Fibroblast of skin of left quadriceps (primary cell): ENCODE results near the gene PARP14.
"Not testable (repeated sequence)": the region's sequence is repeated elsewhere in the genome, so short reads cannot be mapped to it uniquely, and the experiment has no call there.

Experiments
- DNase-seq, 2 experiments: peaks; one replicate each; pipeline ENCODE4 v3.0.0-alpha.2; 2013; ENCODE audit warnings: low read depth in 2 of 2

The PARP14 gene

DNA sequence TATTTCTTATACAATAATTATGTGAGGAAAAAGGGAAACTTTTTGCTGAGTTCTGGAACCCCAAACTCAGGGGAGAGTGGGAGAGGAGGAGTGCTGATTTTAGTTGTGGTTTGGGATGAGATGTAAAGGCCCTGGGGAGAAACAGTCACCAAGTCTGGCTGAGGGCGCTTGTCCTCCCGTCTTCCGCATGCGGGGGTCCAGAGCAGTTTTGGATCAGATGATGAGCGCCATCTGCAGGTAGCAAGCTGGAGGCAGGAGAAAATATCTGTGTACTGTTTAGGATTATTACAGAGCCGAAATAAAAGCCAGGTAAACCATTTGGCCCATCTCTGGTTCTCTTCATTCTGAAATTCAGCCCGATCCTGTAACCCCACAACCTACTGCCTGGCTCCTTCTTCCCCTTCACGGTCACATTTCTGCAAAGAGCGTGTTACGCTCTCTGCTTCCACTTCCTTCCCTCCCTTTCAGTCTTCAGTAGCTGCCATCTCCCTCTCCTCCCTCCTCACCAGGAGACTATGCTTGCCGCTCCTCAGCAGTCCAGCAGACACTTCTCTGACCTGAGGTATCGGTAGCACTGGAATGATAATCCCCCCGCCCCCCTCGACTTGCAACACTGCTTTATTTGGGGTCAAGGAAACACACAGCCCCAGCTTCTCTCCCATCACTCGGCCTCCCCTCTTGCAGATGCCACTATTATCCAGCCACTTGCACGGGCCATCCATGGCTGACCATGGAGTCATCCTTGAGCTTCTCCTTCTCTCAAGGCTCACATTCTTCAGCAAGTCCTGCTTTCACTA is 1.4 kb upstream of the PARP14 start:
- peak; percentile 55 to 59 for DNase-seq

DNA sequence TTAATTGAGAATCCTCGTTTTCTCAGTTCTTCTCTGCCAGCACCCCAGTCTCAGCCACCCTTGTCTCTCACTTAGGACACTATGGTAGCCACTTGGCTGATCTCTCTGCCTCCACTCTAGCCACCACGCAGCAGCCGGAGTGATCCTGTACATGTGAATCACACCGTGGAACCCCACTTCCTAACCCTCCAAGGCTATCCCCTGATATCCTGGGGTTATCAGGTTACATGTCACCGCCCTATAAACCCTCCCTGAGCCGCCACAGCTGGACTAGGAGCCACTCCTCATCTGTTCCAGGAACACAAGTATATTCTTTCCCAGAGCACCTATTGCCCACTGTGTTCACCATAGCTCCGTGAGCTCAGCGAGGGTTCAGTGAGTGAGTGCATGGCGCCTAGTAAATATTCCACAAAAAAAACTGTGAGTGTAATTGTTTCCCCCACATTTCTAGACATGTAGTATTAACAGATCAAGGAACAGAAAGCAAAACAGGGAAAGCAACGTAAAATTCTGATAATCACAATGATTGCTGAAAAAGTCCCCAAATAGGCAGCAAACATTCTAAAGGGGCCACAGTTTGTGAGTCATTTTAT is 661 bp upstream of the PARP14 start:
- no peak for DNase-seq

DNA sequence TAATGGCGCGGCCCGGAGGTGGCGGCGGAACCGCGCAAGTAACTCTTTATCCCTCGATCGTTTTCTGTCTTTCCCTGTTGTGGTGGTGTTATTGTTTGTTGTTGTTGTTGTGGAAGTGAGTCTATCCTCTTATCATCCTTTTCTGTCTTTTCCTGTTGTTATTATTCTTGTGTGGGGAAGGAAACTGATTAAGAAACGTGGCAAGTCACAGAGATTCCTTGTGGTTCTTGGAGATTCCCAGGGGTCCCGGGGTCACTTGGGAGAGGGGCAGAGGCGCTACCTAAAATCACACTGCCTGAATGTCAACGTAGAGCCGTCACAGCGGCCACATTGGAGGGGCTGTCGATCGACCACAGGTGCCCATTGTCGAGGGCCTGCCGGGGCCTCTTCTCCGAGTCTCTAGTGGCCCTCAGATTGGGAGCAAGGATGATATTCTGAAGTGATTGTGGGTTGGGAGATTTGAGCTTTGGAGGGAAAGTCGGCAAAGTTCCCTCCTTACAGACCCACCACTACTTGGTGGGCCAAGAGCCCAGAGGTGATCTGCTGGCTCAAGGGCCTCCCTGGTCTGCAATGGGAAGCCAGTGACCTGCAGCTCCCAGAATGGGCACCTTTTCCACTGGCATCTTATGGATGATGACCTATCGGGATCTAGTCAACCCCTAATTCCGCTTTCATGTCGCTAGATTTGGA is 790 bp downstream of the PARP14 start:
- no peak for DNase-seq

DNA sequence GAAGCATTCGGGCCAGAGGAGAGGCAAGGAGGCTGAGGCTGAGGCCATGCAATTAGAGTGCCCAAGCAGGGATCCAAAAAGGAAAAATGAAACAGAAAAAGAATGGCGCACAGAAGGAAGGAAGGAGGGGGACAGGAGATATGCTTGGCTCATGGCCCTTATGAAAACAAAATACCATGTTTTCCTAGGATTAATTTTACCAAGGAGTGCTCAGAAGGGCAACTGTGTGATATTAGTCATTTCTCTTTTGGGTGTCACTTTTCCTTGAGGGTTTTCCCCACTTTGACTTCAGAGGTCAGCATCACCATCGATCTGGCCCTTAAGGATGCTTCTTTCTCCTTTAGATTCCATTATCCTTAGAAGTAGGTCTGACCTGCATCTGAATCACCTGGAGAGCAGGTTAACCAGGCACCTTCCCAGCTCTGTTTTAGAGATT is 1.4 kb downstream of the PARP14 start:
- no peak for DNase-seq

DNA sequence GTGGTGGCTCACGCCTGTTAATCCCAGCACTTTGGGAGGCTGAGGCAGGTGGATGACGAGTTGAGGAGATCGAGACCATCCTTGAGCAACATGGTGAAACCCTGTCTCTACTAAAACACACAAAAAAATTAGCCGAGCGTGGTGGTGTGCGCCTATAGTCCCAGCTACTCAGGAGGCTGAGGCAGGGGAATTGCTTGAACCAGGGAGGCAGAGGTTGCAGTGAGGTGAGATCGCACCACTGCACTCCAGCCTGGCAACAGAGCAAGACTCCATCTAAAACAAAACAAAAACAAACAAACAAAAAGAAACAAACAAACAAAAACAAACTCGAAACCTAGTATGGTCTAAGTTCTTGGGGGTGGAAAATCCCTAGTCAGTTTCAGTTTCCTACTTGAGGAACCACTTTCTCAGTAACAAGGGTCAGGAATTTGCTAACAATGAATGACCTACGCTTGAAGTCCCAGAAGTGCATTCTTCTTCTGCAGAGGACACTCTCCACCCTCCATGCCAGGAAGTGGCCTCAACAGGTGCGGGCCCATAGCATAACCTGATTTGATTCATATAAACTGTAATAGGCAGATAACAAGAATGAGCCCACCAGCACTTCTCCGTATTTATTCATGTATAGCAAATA is 2.3 kb downstream of the PARP14 start:
- DNase-seq, result not testable (repeated sequence)

DNA sequence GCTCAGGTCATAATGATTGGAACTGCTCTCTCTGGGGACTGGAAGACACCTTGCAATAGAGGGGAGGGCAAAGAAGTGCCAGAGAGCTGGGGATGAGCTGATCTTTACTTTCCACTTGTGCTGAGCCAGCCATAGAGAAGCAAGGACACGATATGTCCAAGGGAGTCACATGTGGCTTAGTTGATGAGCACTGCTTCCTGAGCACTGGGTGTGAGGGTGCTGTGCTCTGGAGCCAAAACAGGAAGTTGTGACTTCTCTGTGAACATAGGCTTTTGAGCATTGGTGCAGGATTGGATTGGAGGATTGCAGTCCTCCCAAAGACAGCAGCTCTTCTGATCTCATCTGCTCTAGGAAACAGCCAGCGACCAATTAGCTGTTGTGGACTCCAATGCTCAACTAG is 6.7 kb downstream of the PARP14 start:
- DNase-seq, result no peak

DNA sequence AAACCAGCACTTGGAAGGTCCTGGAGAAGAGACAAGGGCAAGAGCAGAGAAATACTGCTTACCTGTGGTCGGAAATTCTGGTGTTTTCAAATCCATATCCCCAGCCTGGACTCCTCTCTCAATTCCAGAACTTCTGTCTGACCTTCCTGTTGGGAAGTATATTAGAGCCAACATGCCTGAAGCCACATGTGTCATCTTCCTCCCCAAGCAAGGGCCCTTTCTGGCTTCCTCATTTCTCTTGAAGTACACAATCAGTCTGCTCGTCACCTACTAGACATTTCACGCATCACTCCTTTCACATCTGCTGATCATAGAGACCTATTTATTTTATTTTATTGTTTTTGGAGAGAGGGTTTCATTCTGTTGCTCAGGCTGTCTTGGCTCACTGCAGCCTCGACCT is 8.4 kb downstream of the PARP14 start:
- no peak for DNase-seq

DNA sequence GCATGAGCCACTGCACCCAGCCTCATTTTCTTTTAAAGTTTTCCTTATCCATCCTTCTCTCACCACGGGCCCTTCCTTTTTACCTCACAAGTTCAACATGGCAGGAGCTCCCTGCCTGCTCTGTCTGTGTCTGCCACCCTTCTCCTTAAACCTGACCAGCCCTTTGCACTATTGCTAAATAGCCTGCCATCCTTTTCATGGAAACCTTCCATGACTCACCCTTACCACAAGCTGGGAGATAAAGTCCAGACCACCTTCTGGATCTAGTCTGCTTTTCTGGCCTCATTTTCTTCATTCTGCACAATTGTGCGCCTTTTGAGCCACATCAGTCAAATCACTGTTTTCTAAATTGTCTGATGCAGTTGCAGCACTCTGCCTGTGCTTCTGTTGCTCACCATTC is 8.9 kb downstream of the PARP14 start:
- DNase-seq, result no peak

DNA sequence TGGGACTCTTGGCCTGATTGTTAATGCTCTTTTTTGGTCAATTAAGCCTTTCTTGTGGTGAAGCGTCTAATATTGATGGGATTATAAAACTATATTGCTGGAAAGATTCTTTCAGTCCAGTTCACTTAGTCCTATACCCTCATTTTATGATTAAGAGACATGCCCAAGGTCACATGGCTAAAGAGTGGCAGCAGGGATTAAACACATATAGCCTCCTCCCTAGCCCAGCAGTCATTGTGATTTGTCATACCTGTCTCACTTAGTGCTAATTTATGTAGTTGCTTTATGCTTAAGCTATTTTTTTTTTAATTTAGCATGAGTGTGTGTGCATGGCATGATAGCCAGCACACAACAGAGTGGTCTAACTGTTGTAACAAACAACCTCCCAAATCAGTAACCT is 9.5 kb downstream of the PARP14 start:
- DNase-seq, result no peak

DNA sequence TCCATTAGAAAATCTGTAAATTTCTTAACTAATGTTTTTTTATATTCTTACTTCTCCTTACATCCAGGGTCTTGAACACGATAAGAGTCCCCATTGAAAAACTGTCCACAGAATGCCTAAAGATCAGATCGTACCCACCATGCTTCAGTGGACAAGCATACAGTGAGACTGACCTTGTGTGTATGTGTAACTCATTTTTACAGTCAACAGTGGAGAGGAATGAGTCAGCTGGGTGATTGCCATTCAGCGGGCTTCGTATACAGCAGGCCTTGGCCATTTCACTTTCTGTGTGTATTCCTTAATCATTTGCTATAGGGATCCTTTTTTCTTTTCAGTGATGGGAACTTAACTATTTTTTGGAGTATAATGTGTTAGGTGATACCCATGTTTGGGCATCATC is 10.6 kb downstream of the PARP14 start:
- DNase-seq, result no peak

DNA sequence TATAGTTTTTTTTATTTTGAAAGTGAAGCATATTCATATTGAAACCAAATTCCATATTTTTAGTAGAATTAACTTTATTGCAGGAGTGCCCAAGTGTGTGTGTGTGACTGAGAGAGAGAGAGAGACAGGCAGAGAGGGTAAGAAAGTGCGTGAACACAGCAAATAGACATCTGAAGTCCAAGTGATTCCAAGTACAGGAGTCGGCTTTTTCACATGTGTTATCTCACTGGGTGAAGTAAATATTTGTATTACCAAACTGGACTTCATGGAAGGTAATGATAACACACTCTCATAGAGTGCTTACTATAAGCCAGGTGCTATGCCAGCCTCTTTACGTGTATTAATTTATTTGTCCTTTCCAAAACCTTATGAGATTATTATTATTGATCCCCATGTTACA is 12.0 kb downstream of the PARP14 start:
- no peak for DNase-seq

DNA sequence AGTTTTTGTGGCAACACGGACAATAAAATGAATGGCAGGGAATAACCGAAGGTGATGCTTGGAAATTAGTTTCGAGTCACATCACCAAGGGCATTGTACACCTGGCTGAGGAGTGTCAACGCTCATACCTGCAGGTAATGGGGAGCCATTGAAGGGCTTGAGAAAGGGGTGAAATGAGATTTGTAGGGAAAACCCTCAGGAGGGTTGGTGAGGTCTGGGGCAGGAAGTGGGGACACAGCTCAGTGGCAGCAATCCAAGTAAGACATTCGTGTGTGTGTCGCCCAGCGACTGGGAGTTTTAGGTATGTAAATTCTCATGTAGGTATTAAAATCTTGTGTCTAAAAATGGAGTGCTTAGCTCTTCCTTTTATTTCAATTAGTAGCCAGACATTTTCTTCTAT is 14.3 kb downstream of the PARP14 start:
- DNase-seq, result no peak

DNA sequence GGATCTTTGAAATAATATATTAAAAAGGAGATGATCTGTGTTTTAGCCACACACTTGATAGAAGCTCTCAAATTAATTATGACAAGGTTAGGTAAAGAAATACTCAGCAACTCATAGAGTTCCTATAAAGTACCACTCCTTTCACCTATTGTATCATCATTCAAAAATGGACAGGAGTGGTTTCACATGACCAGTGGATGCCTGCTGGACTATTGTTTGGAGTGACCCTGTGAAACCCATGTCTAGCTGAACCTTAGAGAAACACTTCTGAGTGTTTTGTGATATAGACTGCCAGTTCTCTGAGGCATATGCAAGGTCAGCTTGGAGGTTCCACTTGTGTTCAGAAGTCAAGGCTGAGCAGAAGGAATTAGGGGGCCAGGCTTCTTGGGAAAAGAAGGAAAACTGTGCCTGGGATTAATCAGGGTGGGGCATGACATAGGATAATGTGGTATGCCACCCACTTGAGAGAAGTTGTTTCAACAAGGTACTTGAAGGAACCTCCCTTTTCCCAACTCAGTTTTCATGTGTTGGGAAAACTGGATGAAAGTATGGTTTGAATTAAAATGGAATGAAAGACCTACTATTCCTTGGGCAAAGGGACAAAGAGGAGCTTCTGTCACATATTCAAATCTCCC is 15.4 kb downstream of the PARP14 start:
- no peak for DNase-seq

DNA sequence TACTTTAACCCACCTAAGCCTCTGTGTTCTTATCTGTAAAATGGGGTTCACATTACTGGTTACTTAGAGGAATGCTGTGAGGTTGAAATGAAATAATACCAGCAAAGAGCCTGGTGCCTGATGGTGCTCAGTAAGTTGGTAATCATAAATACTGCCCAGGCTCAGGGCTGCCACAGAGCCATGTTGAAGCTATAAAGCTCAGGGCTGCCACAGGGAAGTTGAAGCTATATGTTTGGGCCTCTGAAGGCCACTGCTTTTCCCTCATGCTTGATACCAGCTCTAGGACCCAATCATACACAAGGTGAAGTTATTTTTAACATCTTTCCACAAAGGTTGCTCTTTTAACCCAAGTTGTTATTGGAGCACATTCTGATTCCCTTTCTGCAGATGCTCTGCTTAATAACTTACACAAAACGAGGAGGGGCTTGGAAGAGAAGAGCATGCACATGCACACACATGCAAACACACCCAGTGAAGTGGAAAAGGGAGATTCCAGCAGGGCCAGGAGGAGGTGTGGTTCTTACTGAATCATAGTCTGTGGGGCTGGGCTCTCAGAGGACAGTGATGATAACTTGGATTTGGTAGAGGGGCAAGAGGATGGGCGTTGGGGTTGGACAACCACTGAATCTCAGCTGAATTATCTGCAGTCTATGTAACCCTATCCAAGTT is 17.4 kb downstream of the PARP14 start:
- no peak for DNase-seq

DNA sequence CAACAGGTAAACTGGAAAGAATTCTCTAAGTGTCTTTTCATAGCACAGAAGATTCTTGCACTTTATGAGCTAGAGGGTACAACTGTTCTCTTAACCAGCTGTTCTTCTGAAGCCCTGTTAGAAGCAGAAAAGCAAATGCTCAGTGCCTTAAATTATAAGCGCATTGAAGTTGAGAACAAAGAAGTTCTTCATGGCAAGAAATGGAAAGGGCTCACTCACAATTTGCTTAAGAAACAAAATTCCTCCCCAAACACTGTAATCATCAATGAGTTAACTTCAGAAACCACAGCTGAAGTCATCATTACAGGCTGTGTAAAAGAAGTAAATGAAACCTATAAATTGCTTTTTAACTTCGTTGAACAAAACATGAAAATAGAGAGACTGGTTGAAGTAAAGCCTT is 19.6 kb downstream of the PARP14 start:
- no peak for DNase-seq

DNA sequence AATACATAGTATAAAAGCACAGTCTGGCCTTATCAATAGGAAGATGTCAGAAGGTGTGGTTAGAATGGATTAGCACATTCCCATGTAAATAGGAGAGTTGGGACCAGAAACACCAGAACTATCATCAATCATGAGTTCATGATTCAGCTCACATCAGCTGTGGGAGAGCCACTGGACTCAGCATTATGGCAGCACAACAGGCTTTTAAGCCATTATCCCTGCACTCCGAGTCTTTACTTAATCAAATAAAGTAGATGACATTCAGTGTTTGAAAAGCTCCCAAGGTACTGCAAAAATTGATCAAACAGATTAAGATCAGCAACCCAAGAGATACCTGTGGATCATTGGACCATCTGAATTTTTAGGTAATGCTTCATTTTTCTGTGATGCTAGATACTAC is 24.7 kb downstream of the PARP14 start:
- no peak for DNase-seq

DNA sequence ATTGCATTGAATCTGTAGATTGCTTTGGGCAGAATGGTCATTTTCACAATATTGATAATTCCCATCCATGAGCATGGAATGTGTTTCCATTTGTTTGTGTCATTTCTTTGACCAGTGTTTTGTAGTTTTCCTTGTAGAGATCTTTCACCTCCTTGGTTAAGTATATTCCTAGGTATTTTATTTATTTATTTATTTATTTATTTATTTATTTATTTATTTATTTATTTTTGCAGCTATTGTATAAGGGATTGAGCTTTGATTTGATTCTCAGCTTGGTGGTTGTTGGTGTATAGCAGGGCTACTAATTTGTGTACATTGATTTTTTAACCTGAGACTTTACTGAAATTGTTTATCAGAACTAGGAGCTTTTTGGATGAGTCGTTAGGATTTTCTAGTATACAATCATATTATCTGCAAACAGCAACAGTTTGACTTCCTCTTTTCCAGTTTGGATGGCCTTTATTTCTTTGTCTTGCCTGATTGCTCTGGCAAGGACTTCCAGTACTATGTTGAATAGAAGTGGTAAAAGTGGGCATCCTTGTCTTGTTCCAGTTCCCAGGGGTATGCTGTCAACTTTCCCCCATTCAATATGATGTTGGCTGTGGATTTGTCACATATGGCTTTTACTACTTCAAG is 30.1 kb downstream of the PARP14 start:
- DNase-seq, result not testable (repeated sequence)

DNA sequence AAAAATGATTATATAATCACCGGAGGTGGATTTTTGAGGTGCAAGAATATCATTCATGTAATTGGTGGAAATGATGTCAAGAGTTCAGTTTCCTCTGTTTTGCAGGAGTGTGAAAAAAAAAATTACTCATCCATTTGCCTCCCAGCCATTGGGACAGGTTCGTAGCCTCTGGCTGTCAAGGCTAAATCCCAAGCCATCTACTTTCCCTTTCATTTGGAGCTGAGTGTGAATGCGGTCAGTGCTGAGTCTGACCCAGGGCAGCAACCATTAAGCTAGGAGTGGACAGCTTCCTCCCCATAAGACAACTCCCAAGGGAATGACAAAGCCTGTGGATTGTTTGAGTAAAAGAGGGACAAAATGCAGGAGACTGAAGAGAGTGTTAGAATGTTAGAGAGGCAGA is 33.6 kb downstream of the PARP14 start:
- no peak for DNase-seq

DNA sequence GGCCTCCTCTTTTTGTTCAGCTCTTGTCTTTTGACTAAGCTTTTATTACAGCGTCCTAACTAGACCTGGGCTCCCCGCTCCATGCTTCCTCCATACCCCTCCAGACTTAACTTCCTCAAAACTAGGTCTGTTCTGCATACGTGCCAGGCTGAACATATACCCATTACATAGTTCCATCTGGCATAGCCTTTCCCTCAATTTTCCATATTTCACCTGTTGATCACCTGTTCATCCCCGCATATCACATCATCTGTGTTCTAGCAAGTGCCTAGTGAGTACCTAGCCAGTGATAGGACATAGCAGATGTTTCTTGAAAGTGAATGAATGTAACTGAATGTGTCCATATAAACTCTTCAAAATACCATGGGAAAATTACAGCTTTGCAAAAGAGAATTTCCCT is 36.0 kb downstream of the PARP14 start:
- no peak for DNase-seq

DNA sequence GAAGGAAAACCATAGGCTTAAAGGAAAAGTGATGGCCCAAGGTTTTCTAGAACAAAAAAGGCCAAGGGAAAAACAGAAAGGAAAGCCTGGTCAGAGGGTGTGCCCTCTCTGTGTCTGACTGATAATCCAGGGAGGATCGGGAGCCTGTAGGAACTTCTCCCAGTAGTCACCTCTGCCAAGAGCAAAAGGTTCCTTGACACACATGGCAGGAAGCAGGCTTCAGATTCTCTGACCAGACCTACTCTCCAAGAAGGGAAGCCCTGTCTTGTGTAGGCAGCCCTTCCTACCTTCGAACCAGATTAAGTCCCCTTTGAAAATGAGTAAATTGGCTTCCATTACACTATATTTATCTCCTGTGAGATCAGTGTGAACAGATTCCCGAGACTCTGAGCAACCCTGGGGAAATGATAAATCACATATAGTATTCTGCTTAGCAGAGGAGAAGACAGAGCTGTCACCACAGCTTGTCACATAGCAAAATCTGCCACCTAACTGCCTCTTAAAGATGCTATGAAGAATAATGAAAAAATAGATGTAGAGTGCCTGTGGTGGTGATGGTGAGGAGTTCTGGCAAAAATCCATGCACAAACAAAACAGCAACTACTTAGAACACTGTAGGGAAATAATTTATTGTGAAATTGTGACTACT is 38.8 kb downstream of the PARP14 start:
- no peak for DNase-seq

DNA sequence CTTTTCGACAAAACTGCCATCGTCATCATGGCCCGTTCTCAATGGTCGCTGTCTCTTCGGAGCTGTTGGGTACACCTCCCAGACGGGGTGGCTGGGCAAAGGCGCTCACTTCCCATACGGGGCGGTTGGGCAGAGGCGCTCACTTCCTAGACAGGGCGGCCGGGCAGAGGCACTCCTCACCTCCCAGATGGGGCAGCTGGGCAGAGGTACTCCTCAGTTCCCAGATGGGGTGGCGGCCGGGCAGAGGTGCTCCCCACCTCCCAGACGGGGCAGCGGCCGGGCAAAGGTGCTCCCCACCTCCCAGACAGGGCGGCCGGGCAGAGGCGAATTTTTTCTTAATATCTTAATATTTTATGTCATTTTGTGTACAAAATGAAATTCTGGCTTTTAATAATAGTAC is 44.5 kb downstream of the PARP14 start:
- no peak for DNase-seq
